ENCODE measurements around the gene MAP1LC3B. TPM values are rescaled to one million over a fixed set of nuclear protein-coding genes. Genes with fewer than 3 reads are reported as not detected.
A peak's percentile ranks its signal among the peaks of the same experiment; 100 is the strongest.

The MAP1LC3B gene
- total and polyA plus RNA-seq, 2 of the 8 experiments (the other 6 are each of a cell fraction or from before 2014, with no cell fraction given): 29.5 to 48.5 TPM

DNA sequence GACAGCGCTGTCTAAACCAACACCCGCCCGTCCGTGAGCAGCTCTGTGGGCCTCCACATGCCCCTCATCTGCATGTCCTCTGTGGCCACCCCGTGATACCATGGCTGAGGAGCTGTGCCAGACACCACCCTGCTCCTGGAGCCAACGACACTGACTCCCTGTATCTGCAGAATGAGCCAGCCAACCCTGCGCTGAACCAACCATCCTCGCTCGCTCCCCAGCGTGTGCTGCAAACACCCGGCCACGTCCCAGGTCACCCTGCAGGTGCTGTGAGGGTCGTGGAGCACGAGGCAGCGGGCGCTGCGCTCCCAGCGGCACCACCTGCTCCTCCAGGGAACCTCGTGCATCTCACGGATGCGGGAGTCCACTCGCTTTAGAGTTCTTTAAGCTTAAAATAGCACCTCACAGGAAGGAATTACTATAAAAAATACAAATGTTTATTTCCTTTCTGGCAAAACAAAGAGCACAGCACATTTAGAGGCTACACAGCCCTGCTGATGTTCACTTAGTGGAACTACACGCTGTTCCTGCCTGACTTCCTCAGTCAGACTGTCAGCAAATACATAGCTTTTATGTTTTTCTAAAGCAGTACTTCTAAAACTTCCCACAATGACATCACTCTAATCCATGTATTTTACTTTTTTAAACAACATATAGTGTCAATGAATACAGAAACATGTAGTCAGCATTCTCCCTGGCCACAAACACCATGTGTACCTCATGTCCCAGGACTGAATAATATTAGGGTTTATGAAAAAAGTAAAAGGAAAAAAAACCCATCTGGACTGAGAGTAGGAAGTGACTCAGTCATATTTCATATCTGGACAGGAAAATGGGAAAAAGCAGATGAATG, 43.5 kb downstream of the MAP1LC3B start:
- Histone ChIP-seq H3K18ac (ENCODE audit: extremely low read depth, low read length) (no peak overlapping the region; the same call in 1 of the 2 replicates), H2BK15ac (ENCODE audit: low read length) (no peak overlapping the region), H3K79me1 (ENCODE audit: low read depth, low read length) (peaks cover 3% of the 10 kb centered on the region; the same call in 1 of the 2 replicates), H3K36me3 (ENCODE audit: control insufficient read depth in 2 of 4, insufficient read depth in 4 of 4, low read length in 3 of 4) (no peaks in the 10 kb centered on the region; a peak in 1 of 8 replicates), H3K14ac (ENCODE audit: insufficient read length) (no peak overlapping the region), H3K9me3 (ENCODE audit: insufficient read depth in 2 of 2, low read depth in 1 of 2, low read length in 1 of 2) (no peaks in the 10 kb centered on the region), H3K9ac (replicated peaks in 1 of 4; ENCODE audit: extremely low read depth in 1 of 4, low read depth in 3 of 4, low read length in 3 of 4) (no peak overlapping the region), H3K4me2 (ENCODE audit: insufficient read depth in 1 of 2, low read depth in 2 of 2, low read length in 2 of 2) (no peak overlapping the region), H2AFZ (ENCODE audit: low read length) (no peak overlapping the region), H4K91ac (replicated peaks; ENCODE audit: insufficient read length, low read length) (peak overlapping the region; percentile 55), H4K8ac (ENCODE audit: extremely low read depth, insufficient read depth, low read length) (peak overlapping the region; percentile 39), H4K20me1 (replicated peaks in 1 of 2; ENCODE audit: control insufficient read depth in 1 of 2, insufficient read depth in 2 of 2, low read length in 2 of 2) (peaks cover 3 to 4% of the 10 kb centered on the region in 2 experiments), H2BK20ac (ENCODE audit: low read length) (no peak overlapping the region), H3K23ac (ENCODE audit: insufficient read length) (no peak overlapping the region), H3K79me2 (ENCODE audit: control insufficient read depth in 1 of 2, insufficient read depth in 2 of 2, low read length in 2 of 2) (no peaks in the 10 kb centered on the region; a peak in 1 of 4 replicates), H2AK5ac (ENCODE audit: low read depth, low read length) (no peak overlapping the region), H3K4me1 (replicated peaks in 1 of 4; ENCODE audit: control insufficient read depth in 3 of 4, insufficient read depth in 4 of 4, low read length in 3 of 4) (peaks cover 0 to 9% (median under 1%) of the 10 kb centered on the region in 4 experiments; a peak in 5 of 7 replicates), H3K27ac (ENCODE audit: low read depth, low read length) (no peak overlapping the region), H2BK12ac (ENCODE audit: low read depth, low read length) (no peak overlapping the region), H3K23me2 (ENCODE audit: low read depth, low read length) (no peaks in the 10 kb centered on the region), H4K5ac (ENCODE audit: insufficient read length, low read depth, low read length) (no peak overlapping the region), H2BK5ac (ENCODE audit: low read depth, low read length) (no peak overlapping the region), H3K27me3 (replicated peaks in 1 of 4; ENCODE audit: control insufficient read depth in 3 of 4, extremely low read depth in 1 of 4, insufficient read depth in 3 of 4, low read length in 3 of 4) (no peaks in the 10 kb centered on the region), H3K4me3 (ENCODE audit: extremely low read depth in 1 of 4, insufficient read depth in 2 of 4, low read depth in 3 of 4, low read length in 4 of 4) (no peak overlapping the region), H2BK120ac (replicated peaks; ENCODE audit: low read depth, low read length) (no peak overlapping the region), H3K4ac (replicated peaks; ENCODE audit: insufficient read length, low read depth, low read length) (no peak overlapping the region), H3K56ac (replicated peaks; ENCODE audit: insufficient read length, low read depth, low read length) (no peak overlapping the region)
- ChIA-PET POLR2A (ENCODE audit: partially characterized antibody) (no interaction called here), CTCF (ENCODE audit: partially characterized antibody) (interaction anchor here (0.6 to 5.4 kb wide), 6 partner anchors 9 to 1610 kb away, joined by 3 to 22 read pairs (median 3); no protein-coding TSS in a partner anchor)
- WGBS, 2 experiments (ENCODE audit: extremely low coverage in 1 of 2, insufficient coverage in 1 of 2, insufficient read length in 1 of 2, insufficient replicate concordance in 2 of 2, low coverage in 1 of 2, low lambda C conversion rate in 2 of 2, missing lambda C conversion rate in 1 of 2): 92% methylated on average over 23 of the region's 23 CpGs; no CpG with 5 or more reads in 1 of the 2 experiments
- TF ChIP-seq SIRT6 (IDR thresholded peaks at IDR 0.05; ENCODE audit: low read length): no peak
- no peak for TF ChIP-seq TAF1 (IDR thresholded peaks at IDR 0.05; ENCODE audit: low read depth, low read length)
- TF ChIP-seq BRCA1 (IDR thresholded peaks at IDR 0.05; ENCODE audit: low read depth, low read length): no peak
- no peak for TF ChIP-seq GABPA (IDR thresholded peaks at IDR 0.05; ENCODE audit: borderline replicate concordance, insufficient read depth, low read length)
- TF ChIP-seq YY1 (IDR thresholded peaks at IDR 0.05; ENCODE audit: low read depth, low read length): no peak
- TF ChIP-seq KDM4A (IDR thresholded peaks at IDR 0.05; ENCODE audit: low read depth, low read length, severe bottlenecking): no peak
- no peak for TF ChIP-seq MAFK (IDR thresholded peaks at IDR 0.05; ENCODE audit: low read depth, low read length)
- TF ChIP-seq SP4 (IDR thresholded peaks at IDR 0.05; ENCODE audit: low read length): no peak
- no peak for TF ChIP-seq ATF2 (IDR thresholded peaks at IDR 0.05; ENCODE audit: low read length)
- TF ChIP-seq POLR2AphosphoS5 (IDR thresholded peaks at IDR 0.05; ENCODE audit: low read depth, low read length): no peak
- no peak for TF ChIP-seq KDM5A (IDR thresholded peaks at IDR 0.05; ENCODE audit: low read length)
- TF ChIP-seq SIX5 (IDR thresholded peaks at IDR 0.05; ENCODE audit: low read depth, low read length): no peak
- DNase-seq (ENCODE audit: low read depth in 1 of 2, low spot score in 2 of 2): no peak
- no peak for FAIRE-seq
